Measurements from ENCODE around the gene CCDC38. TPM values are rescaled to one million over a fixed set of nuclear protein-coding genes. Genes with fewer than 3 reads are reported as not detected.
"Not testable (repeated sequence)": the region's sequence is repeated elsewhere in the genome, so short reads cannot be mapped to it uniquely, and the experiment has no call there.

Gene CCDC38
- total RNA-seq, 2 experiments from 2014 or later, result 0.49 TPM; not detected in 1

DNA sequence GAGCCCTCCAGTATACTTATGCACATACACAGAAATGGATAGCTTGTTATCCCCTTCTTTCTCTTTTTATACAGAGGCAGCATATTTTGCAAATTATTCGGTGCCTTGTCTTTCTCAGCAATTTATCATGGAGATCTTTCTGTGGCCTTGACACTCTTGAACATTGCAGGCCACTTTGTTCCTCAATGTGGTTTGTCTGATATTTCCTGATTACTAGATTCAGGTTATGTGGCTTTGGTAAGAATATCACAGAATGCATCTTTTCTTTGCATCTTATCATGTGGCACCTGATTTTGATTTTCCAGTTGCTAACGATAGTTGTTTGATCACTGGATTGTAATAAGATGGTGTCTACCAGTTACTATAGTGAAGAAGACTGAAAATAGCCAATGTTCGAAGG is 90.8 kb downstream of the CCDC38 start:
- H3K27ac Mint-ChIP-seq, result no peak overlapping the region
- H3K4me3 Mint-ChIP-seq, result no peak overlapping the region
- DNase-seq, result no peak
- CTCF ChIA-PET, result no interaction called here
- intact Hi-C loops (cut with micrococcal nuclease), result loop anchor here (10.0 kb wide), 3 partner anchors 377 to 633 kb away; partner anchors contain the start of genes CDK17, CFAP54 and METAP2
- no peaks in the 10 kb centered on the region for H3K9me3 Mint-ChIP-seq
- H3K36me3 Mint-ChIP-seq (ENCODE audit: low read depth), result no peaks in the 10 kb centered on the region
- H3K27me3 Mint-ChIP-seq (ENCODE audit: low read depth), result peaks cover 4% of the 10 kb centered on the region
- H3K4me1 Mint-ChIP-seq (ENCODE audit: low read depth), result no peaks in the 10 kb centered on the region

- H3K27ac Mint-ChIP-seq, result no peak overlapping the region
- H3K4me1 Mint-ChIP-seq (ENCODE audit: low read depth), result no peaks in the 10 kb centered on the region
- intact Hi-C loops (cut with micrococcal nuclease), result no loop called here
- H3K27me3 Mint-ChIP-seq (ENCODE audit: low read depth), result peaks cover 8% of the 10 kb centered on the region
- no peaks in the 10 kb centered on the region for H3K9me3 Mint-ChIP-seq
- no peak overlapping the region for H3K4me3 Mint-ChIP-seq
- CTCF ChIA-PET, result no interaction called here
- H3K36me3 Mint-ChIP-seq (ENCODE audit: low read depth), result no peaks in the 10 kb centered on the region
- peak; percentile 45 for DNase-seq
These were observed 93.6 kb downstream of the CCDC38 start for GRCh38 chr12:95848575-95849388.

DNA sequence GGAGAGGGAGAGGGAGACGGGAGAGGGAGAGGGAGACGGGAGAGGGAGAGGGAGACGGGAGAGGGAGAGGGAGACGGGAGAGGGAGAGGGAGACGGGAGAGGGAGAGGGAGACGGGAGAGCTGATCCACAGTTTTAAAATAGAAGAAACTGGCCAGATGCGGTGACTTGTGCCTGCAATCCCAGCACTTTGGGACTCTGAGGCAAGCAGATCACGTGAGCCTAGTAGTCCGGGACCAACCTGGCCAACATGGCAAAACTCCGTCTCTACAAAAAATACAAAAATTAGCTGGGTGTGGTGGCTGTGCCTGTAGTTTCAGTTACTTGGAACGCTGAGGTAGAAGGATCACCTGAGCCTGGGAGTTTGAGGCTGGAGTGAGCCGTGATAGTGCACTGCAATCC is 100.0 kb downstream of the CCDC38 start:
- peaks cover 11% of the 10 kb centered on the region for H3K27me3 Mint-ChIP-seq (ENCODE audit: low read depth)
- H3K27ac Mint-ChIP-seq; H3K4me1 Mint-ChIP-seq (ENCODE audit: low read depth); CTCF ChIA-PET; H3K36me3 Mint-ChIP-seq (ENCODE audit: low read depth); H3K4me3 Mint-ChIP-seq; H3K9me3 Mint-ChIP-seq; intact Hi-C loops (cut with micrococcal nuclease); DNase-seq: not testable (repeated sequence)

DNA sequence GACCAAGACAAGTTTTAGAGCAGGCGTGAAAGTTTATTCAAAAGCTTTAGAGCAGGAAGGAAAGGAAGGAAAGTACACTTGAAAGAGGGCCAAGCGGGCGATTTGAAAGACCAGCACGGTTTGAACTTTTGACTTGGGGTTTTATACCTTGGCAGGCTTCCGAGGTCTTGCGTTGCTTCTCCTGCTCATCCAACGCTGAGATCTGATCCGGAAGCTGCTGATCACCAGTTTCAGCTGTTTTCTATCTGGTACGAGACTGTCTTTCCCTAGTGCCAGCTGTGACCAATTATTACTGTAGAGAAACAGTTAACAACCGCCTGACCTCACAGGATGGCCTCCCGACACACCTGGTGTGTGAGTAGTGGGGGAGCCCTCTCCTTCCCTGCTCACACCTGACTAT is 104.3 kb downstream of the CCDC38 start:
- CTCF ChIA-PET, result no interaction called here
- H3K36me3 Mint-ChIP-seq (ENCODE audit: low read depth), result no peaks in the 10 kb centered on the region
- peaks cover 5% of the 10 kb centered on the region for H3K4me1 Mint-ChIP-seq (ENCODE audit: low read depth)
- DNase-seq, result peak; percentile 14
- H3K9me3 Mint-ChIP-seq, result no peaks in the 10 kb centered on the region
- H3K4me3 Mint-ChIP-seq, result no peak overlapping the region
- intact Hi-C loops (cut with micrococcal nuclease), result no loop called here
- H3K27ac Mint-ChIP-seq, result no peak overlapping the region
- H3K27me3 Mint-ChIP-seq (ENCODE audit: low read depth), result peaks cover 11% of the 10 kb centered on the region

- Mint-ChIP-seq H3K27ac (no peak overlapping the region), H3K9me3 (no peaks in the 10 kb centered on the region), H3K36me3 (ENCODE audit: low read depth) (no peaks in the 10 kb centered on the region), H3K27me3 (ENCODE audit: low read depth) (peaks cover 11% of the 10 kb centered on the region), H3K4me1 (ENCODE audit: low read depth) (peaks cover 5% of the 10 kb centered on the region), H3K4me3 (no peak overlapping the region)
- DNase-seq, result no peak
- intact Hi-C loops (cut with micrococcal nuclease), result no loop called here
- CTCF ChIA-PET, result no interaction called here
These were observed 105.0 kb downstream of the CCDC38 start for GRCh38 chr12:95837240-95838038.

- Mint-ChIP-seq H3K4me3 (no peak overlapping the region), H3K4me1 (ENCODE audit: low read depth) (peaks cover 5% of the 10 kb centered on the region), H3K9me3 (no peaks in the 10 kb centered on the region), H3K27ac (no peak overlapping the region), H3K27me3 (ENCODE audit: low read depth) (peaks cover 13% of the 10 kb centered on the region), H3K36me3 (ENCODE audit: low read depth) (no peaks in the 10 kb centered on the region)
- DNase-seq, result no peak
- intact Hi-C loops (cut with micrococcal nuclease), result no loop called here
- CTCF ChIA-PET, result no interaction called here
These were observed 105.7 kb downstream of the CCDC38 start for GRCh38 chr12:95836630-95837239.

DNA sequence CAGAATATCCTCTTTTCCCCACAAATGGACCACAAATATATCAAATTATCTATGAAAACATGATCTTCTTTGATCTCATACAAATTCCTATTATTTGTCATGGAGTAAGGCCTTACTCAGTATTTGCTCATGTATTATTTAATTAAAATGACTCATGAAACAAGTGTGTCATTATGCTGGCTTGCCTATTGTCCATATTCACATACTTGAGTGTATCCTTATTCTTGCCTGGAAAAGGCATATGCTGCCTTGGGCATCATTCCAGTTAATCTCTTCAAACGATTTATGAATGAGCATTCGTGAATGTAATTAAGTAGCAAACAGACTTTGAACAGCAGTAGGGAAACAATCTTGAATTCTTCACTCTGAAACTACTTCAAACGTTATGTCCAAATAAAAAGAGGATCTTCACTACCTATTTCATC is 106.2 kb downstream of the CCDC38 start:
- Mint-ChIP-seq H3K27me3 (ENCODE audit: low read depth) (peaks cover 13% of the 10 kb centered on the region), H3K4me3 (no peak overlapping the region), H3K9me3 (no peaks in the 10 kb centered on the region), H3K27ac (no peak overlapping the region), H3K36me3 (ENCODE audit: low read depth) (no peaks in the 10 kb centered on the region), H3K4me1 (ENCODE audit: low read depth) (peaks cover 5% of the 10 kb centered on the region)
- CTCF ChIA-PET, result no interaction called here
- no peak for DNase-seq
- intact Hi-C loops (cut with micrococcal nuclease), result no loop called here

- intact Hi-C loops (cut with micrococcal nuclease), result no loop called here
- H3K4me3 Mint-ChIP-seq, result no peak overlapping the region
- no peaks in the 10 kb centered on the region for H3K9me3 Mint-ChIP-seq
- CTCF ChIA-PET, result interaction anchor here (1.2 kb wide), 1 partner anchor 39 kb away, joined by 3 read pairs; no protein-coding TSS in a partner anchor
- no peaks in the 10 kb centered on the region for H3K36me3 Mint-ChIP-seq (ENCODE audit: low read depth)
- no peak for DNase-seq
- peaks cover 13% of the 10 kb centered on the region for H3K4me1 Mint-ChIP-seq (ENCODE audit: low read depth)
- H3K27ac Mint-ChIP-seq, result no peak overlapping the region
- H3K27me3 Mint-ChIP-seq (ENCODE audit: low read depth), result peaks cover 13% of the 10 kb centered on the region
These were observed 107.8 kb downstream of the CCDC38 start for GRCh38 chr12:95834572-95834971.

DNA sequence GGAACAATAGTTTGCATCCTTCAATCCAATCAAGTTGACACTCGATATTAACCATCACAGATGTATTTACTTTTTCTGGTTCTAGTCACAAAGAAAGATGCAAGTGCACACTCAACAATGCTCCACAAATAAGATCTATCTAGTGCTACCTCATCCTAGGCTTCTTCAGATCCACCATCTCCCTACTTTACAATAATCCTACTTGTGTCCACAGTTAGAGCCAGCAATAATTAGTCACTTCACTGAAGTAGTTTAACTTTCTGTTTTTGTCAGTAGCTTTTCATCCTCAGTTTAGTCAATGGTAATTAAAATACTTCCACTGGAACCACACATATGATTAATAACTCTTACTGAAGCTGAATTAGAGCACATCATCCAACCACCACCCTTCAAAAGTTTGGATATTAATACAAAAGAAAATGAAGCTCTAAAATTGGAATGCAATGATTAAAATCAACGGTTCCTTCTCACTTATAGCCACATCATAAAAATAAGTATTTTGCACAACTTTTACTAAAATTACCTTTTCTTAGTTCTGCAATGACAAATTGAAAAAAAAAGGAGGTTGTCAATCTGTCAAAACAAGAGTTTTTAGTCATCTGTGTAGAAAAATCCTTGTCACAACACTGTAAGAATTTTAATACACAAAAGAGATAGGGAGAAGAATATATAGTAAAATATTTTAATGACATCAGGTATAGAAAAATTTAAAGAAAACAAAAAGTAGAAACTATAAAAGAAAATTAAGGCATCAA is 111.9 kb downstream of the CCDC38 start:
- intact Hi-C loops (cut with micrococcal nuclease), result no loop called here
- CTCF ChIA-PET, result interaction anchor here (0.5 to 0.9 kb wide), 3 partner anchors 17 to 400 kb away, joined by 3 read pairs; no protein-coding TSS in a partner anchor
- Mint-ChIP-seq H3K36me3 (ENCODE audit: low read depth) (no peaks in the 10 kb centered on the region), H3K4me1 (ENCODE audit: low read depth) (peaks cover 8% of the 10 kb centered on the region), H3K4me3 (no peak overlapping the region), H3K27ac (no peak overlapping the region), H3K9me3 (no peaks in the 10 kb centered on the region), H3K27me3 (ENCODE audit: low read depth) (peaks cover 8% of the 10 kb centered on the region)
- DNase-seq, result no peak

GRCh38 chr12:95829395-95829794 is 113.0 kb downstream of the CCDC38 start:
- intact Hi-C loops (cut with micrococcal nuclease), result no loop called here
- Mint-ChIP-seq H3K27ac (no peak overlapping the region), H3K27me3 (ENCODE audit: low read depth) (peaks cover 11% of the 10 kb centered on the region), H3K4me3 (no peak overlapping the region), H3K4me1 (ENCODE audit: low read depth) (peaks cover 8% of the 10 kb centered on the region), H3K36me3 (ENCODE audit: low read depth) (no peaks in the 10 kb centered on the region), H3K9me3 (no peaks in the 10 kb centered on the region)
- CTCF ChIA-PET, result no interaction called here
- DNase-seq, result no peak

DNA sequence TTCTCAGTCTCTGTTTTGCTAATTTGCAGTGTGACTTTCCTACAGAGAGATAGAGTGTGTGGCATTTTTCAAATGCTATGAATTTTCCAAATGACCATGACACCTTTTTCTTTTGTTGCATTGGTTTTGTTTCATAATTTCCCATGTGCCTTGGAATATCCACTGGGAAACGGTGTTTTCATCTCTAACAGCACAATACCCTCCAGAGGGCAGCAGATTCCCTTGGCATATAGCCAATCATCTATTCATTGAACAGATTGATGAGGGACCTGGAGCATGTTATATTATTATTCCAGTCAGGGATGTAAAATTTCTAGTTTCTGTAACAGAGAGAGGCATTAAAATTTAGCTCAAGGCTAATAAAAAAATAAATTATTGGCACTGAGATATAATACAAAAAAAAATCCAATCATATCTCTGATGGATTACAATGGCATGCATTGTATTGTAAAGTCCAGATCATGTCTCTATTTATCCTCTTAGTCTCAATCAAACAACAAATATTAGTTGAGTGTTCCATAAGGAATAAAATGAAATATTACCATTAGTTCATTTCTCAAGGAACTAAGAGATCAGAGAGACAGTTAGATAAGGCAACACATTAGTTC is 122.2 kb downstream of the CCDC38 start:
- Mint-ChIP-seq H3K27ac (no peak overlapping the region), H3K9me3 (no peaks in the 10 kb centered on the region), H3K27me3 (ENCODE audit: low read depth) (peaks cover 14% of the 10 kb centered on the region), H3K4me1 (ENCODE audit: low read depth) (no peaks in the 10 kb centered on the region), H3K36me3 (ENCODE audit: low read depth) (no peaks in the 10 kb centered on the region), H3K4me3 (no peak overlapping the region)
- CTCF ChIA-PET, result no interaction called here
- intact Hi-C loops (cut with micrococcal nuclease), result loop anchor here (1.0 kb wide), 1 partner anchor 178 kb away; no protein-coding TSS in a partner anchor
- peak; percentile 28 for DNase-seq

Measured in activated naive CD4-positive, alpha-beta T cell treated with anti-CD3 and anti-CD28 coated beads for 36 hours (primary cell).